ENCODE measurements around the gene WNT1. TPM values are rescaled to one million over a fixed set of nuclear protein-coding genes. Genes with fewer than 3 reads are reported as not detected.

Gene WNT1
- total and polyA plus RNA-seq, 9 of the 15 experiments (the other 6 are each of a cell fraction or from before 2014, with no cell fraction given) = not detected

DNA sequence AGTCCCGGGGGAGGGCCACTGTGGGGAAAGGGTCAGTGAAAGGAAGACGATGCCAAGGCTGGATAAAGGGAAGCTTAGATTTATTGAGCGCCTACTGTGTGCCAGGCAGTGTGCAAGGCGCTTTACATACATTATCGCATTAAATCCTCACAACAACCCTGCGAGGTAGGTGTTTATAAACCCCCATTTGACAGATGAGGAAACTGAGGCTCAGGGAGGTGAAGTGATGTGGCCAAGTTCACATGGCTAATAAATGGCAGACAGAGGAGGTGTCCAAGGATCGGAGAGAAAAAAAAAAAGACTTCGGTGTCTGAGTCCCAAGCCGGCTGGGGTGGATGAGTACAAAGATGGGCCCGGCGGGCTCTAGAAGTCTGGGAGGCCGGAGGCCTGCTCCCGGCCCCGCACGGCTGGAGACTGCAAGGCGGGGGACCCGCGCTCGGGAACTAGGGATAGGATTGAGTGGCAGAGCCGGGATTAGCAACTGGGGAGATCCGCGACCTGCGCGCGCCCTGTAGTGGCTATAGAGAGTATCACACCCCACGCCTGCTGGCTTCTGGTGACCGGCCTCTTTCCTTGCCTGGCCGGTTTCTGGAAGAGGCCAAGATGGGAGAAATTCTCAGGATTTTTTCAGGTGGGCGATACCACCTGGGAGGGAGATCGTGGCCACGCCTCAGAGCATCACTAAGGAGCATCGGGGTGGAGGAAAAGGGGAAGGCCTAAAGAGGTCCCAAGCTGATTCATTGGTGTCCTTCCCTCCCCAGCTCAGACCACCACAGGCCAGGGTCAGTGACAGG lies 17.2 kb downstream of the WNT1 start (continued):
- TF ChIP-seq SNRNP70 (optimal IDR thresholded peaks at IDR 0.05; ENCODE audit: low read depth, low read length) = no peak
- no peak for TF ChIP-seq CBX2 (IDR thresholded peaks at IDR 0.05; ENCODE audit: insufficient read depth, low read length, poor library complexity, severe bottlenecking)
- TF ChIP-seq, protein P1, sequence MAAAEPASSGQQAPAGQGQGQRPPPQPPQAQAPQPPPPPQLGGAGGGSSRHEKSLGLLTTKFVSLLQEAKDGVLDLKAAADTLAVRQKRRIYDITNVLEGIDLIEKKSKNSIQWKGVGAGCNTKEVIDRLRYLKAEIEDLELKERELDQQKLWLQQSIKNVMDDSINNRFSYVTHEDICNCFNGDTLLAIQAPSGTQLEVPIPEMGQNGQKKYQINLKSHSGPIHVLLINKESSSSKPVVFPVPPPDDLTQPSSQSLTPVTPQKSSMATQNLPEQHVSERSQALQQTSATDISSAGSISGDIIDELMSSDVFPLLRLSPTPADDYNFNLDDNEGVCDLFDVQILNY (CRISPR knock-in tag; IDR thresholded peaks at IDR 0.05) = no peak
- TF ChIP-seq POU5F1 (IDR thresholded peaks at IDR 0.05; ENCODE audit: borderline replicate concordance, low read depth, low read length, partially characterized antibody) = no peak
- no peak for TF ChIP-seq POLR2G (IDR thresholded peaks at IDR 0.05; ENCODE audit: low read depth, low read length)
- TF ChIP-seq, protein P2, sequence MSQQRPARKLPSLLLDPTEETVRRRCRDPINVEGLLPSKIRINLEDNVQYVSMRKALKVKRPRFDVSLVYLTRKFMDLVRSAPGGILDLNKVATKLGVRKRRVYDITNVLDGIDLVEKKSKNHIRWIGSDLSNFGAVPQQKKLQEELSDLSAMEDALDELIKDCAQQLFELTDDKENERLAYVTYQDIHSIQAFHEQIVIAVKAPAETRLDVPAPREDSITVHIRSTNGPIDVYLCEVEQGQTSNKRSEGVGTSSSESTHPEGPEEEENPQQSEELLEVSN (IDR thresholded peaks at IDR 0.05; ENCODE audit: borderline replicate concordance in 1 of 2, extremely low read depth in 1 of 2, insufficient read depth in 1 of 2, insufficient read length in 1 of 2, low read depth in 1 of 2, low read length in 1 of 2, poor library complexity in 1 of 2, severe bottlenecking in 1 of 2) = no peak
- TF ChIP-seq ZBTB1 (CRISPR knock-in tag; IDR thresholded peaks at IDR 0.05; ENCODE audit: borderline replicate concordance, low read depth) = no peak
- peak; percentile 23; the same call in 1 of the 2 replicates for TF ChIP-seq KLF16 (IDR thresholded peaks at IDR 0.05)
- no peak for TF ChIP-seq ERF (CRISPR knock-in tag; IDR thresholded peaks at IDR 0.05)
- TF ChIP-seq HNRNPH1 (optimal IDR thresholded peaks at IDR 0.05; ENCODE audit: low read depth, low read length) = no peak
- TF ChIP-seq, protein P3, sequence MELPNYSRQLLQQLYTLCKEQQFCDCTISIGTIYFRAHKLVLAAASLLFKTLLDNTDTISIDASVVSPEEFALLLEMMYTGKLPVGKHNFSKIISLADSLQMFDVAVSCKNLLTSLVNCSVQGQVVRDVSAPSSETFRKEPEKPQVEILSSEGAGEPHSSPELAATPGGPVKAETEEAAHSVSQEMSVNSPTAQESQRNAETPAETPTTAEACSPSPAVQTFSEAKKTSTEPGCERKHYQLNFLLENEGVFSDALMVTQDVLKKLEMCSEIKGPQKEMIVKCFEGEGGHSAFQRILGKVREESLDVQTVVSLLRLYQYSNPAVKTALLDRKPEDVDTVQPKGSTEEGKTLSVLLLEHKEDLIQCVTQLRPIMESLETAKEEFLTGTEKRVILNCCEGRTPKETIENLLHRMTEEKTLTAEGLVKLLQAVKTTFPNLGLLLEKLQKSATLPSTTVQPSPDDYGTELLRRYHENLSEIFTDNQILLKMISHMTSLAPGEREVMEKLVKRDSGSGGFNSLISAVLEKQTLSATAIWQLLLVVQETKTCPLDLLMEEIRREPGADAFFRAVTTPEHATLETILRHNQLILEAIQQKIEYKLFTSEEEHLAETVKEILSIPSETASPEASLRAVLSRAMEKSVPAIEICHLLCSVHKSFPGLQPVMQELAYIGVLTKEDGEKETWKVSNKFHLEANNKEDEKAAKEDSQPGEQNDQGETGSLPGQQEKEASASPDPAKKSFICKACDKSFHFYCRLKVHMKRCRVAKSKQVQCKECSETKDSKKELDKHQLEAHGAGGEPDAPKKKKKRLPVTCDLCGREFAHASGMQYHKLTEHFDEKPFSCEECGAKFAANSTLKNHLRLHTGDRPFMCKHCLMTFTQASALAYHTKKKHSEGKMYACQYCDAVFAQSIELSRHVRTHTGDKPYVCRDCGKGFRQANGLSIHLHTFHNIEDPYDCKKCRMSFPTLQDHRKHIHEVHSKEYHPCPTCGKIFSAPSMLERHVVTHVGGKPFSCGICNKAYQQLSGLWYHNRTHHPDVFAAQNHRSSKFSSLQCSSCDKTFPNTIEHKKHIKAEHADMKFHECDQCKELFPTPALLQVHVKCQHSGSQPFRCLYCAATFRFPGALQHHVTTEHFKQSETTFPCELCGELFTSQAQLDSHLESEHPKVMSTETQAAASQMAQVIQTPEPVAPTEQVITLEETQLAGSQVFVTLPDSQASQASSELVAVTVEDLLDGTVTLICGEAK (IDR thresholded peaks at IDR 0.05) = no peak
- TF ChIP-seq, protein P3 (CRISPR knock-in tag; IDR thresholded peaks at IDR 0.05) = no peak
- no peak for TF ChIP-seq RAD51 (IDR thresholded peaks at IDR 0.05; ENCODE audit: borderline replicate concordance, low read depth)
- TF ChIP-seq ZC3H8 (IDR thresholded peaks at IDR 0.05) = no peak
- TF ChIP-seq, protein P4, sequence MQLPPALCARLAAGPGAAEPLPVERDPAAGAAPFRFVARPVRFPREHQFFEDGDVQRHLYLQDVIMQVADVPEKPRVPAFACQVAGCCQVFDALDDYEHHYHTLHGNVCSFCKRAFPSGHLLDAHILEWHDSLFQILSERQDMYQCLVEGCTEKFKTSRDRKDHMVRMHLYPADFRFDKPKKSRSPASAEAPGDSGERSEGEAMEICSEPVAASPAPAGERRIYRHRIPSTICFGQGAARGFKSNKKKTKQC (CRISPR knock-in tag; IDR thresholded peaks at IDR 0.05) = no peak

All from K562 (cell line).